ENCODE measurements around the gene AUTS2.

DNA sequence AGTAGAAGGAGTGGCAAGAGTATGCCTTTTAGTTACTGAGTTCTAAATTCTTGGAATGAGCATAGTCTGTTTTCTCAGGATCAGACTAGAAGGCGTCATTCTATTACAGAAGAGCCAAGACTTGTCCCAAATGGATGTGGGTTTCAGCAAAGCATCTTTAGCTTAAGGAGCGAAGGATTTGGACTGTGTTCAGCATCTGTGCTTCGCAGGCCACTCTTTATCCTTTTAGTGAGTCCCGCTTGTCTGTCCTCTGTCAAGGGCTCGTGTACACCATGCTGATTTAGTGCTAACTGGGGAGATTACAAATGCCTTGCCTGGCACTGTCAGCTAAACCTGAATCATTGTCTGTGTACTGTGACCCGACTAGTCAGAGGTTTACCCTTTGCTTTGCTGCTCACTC is 465.7 kb downstream of the AUTS2 start:
- no peak for TF ChIP-seq POLR2A (IDR thresholded peaks at IDR 0.05)
- TF ChIP-seq, protein P1, sequence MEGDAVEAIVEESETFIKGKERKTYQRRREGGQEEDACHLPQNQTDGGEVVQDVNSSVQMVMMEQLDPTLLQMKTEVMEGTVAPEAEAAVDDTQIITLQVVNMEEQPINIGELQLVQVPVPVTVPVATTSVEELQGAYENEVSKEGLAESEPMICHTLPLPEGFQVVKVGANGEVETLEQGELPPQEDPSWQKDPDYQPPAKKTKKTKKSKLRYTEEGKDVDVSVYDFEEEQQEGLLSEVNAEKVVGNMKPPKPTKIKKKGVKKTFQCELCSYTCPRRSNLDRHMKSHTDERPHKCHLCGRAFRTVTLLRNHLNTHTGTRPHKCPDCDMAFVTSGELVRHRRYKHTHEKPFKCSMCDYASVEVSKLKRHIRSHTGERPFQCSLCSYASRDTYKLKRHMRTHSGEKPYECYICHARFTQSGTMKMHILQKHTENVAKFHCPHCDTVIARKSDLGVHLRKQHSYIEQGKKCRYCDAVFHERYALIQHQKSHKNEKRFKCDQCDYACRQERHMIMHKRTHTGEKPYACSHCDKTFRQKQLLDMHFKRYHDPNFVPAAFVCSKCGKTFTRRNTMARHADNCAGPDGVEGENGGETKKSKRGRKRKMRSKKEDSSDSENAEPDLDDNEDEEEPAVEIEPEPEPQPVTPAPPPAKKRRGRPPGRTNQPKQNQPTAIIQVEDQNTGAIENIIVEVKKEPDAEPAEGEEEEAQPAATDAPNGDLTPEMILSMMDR (IDR thresholded peaks at IDR 0.05), result no peak
